H1 (cell line): Measurements from ENCODE around the gene CHD2.

Source experiments
- CHD2 ChIP-seq: IDR thresholded peaks from 2 replicates; pipeline ENCODE4 v1.6.1; 2012; ENCODE audit warnings: low read length, improper control_type of control experiment
- EZH2 ChIP-seq: fragments of 200-600 bp; sonication (generic); IDR thresholded peaks from 2 replicates; pipeline ENCODE4 v1.7.1; 2012; ENCODE audit warnings: low read depth, mild to moderate bottlenecking, moderate library complexity, low read length, inconsistent platforms; ENCODE audit not compliant: severe bottlenecking
- FOSL1 ChIP-seq: IDR thresholded peaks from 2 replicates; pipeline ENCODE4 v1.6.1; 2011; ENCODE audit warnings: mild to moderate bottlenecking, low read depth, low read length, moderate library complexity; ENCODE audit not compliant: insufficient read depth
- NRF1 ChIP-seq: IDR thresholded peaks from 2 replicates; pipeline ENCODE4 v1.6.1; 2011; ENCODE audit warnings: mild to moderate bottlenecking, low read depth, low read length, improper control_type of control experiment
- POLR2A ChIP-seq, 2 experiments: IDR thresholded peaks; 1 replicate in 1 of 2; 2 replicates in 1 of 2; pipeline ENCODE4 v1.6.1; 2011; ENCODE audit warnings: low read depth in 2 of 2, low read length in 2 of 2, mild to moderate bottlenecking in 2 of 2; ENCODE audit errors: control extremely low read depth in 1 of 2
- SIN3A ChIP-seq, 2 experiments: IDR thresholded peaks in 1 of 2; conservative IDR thresholded peaks in 1 of 2; 2 replicates each; pipeline ENCODE4 v1.6.1; 2011 to 2012; ENCODE audit warnings: low read length in 2 of 2, improper control_type of control experiment in 1 of 2, low read depth in 1 of 2, mild to moderate bottlenecking in 1 of 2
- TAF1 ChIP-seq: IDR thresholded peaks from 2 replicates; pipeline ENCODE4 v1.6.1; 2011; ENCODE audit warnings: mild to moderate bottlenecking, low read depth, low read length
- TBP ChIP-seq: IDR thresholded peaks from 2 replicates; pipeline ENCODE4 v1.6.1; 2011; ENCODE audit warnings: low read depth, low read length, improper control_type of control experiment
- YY1 ChIP-seq: IDR thresholded peaks from 2 replicates; pipeline ENCODE4 v1.6.1; 2011; ENCODE audit warnings: low read depth, mild to moderate bottlenecking, low read length
- TF ChIP-seq, protein P1 (sequence below), 3 experiments: IDR thresholded peaks; 1 replicate in 2 of 3; 2 replicates in 1 of 3; pipeline versions ENCODE4 v1.5.1 to v1.6.1; 2011; ENCODE audit warnings: low read length in 3 of 3, mild to moderate bottlenecking in 3 of 3, inconsistent platforms in 2 of 3, low read depth in 1 of 3, moderate library complexity in 1 of 3; ENCODE audit not compliant: insufficient read depth in 1 of 3; ENCODE audit errors: control extremely low read depth in 1 of 3

DNA sequence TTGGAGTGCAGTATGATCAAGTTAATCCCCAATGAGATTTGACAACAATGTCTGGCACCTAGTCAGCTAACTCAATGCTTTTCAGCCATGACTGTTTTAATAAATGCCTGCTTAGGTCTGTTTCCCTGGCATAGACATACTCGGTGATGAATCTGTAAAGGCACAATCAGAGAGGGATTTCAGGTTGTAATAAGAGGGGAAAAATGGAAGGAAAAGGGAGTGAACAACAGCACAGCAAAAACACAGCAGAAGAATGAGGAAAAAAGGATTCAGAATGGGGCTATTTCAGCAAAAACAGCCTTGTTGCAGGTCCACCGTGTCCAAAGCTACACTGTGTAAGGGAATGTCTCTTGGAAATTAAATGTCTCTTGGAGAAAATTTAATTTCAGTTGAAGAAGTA is 19.3 kb upstream of the CHD2 start:
- TF ChIP-seq FOSL1 (no peak), POLR2A (IDR thresholded peaks at IDR 0.05; ENCODE audit: control extremely low read depth in 1 of 2, low read depth in 2 of 2, low read length in 2 of 2) (no peak), YY1 (no peak), TAF1 (no peak), EZH2 (no peak), CHD2 (no peak), NRF1 (no peak), SIN3A (conservative IDR thresholded peaks at IDR 0.05 in 1 of 2, IDR thresholded peaks at IDR 0.05 in 1 of 2; ENCODE audit: low read depth in 1 of 2, low read length in 2 of 2) (no peak), TBP (no peak)
- TF ChIP-seq, protein P1, sequence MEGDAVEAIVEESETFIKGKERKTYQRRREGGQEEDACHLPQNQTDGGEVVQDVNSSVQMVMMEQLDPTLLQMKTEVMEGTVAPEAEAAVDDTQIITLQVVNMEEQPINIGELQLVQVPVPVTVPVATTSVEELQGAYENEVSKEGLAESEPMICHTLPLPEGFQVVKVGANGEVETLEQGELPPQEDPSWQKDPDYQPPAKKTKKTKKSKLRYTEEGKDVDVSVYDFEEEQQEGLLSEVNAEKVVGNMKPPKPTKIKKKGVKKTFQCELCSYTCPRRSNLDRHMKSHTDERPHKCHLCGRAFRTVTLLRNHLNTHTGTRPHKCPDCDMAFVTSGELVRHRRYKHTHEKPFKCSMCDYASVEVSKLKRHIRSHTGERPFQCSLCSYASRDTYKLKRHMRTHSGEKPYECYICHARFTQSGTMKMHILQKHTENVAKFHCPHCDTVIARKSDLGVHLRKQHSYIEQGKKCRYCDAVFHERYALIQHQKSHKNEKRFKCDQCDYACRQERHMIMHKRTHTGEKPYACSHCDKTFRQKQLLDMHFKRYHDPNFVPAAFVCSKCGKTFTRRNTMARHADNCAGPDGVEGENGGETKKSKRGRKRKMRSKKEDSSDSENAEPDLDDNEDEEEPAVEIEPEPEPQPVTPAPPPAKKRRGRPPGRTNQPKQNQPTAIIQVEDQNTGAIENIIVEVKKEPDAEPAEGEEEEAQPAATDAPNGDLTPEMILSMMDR (IDR thresholded peaks at IDR 0.05; ENCODE audit: control extremely low read depth in 1 of 3, insufficient read depth in 1 of 3, low read depth in 1 of 3, low read length in 3 of 3) = no peak
